Liver (tissue), 9 donors: ENCODE data around the gene VAC14. TPM values are rescaled to one million over a fixed set of nuclear protein-coding genes. Genes with fewer than 3 reads are reported as not detected.

Experiments
- DNase-seq: peaks from one replicate; pipeline ENCODE4 v3.0.0-alpha.2; 2017; ENCODE audit warnings: low spot score
- H3K27ac ChIP-seq, 2 donors: one replicate each; pipeline ENCODE4 v1.7.0; 2013; ENCODE audit warnings: inconsistent platforms in 2 of 2, low read length in 2 of 2, control low read depth in 1 of 2, low read depth in 1 of 2, mild to moderate bottlenecking in 1 of 2
- H3K27me3 ChIP-seq, 4 donors: one replicate each; pipeline versions ENCODE4 v1.6.1 to v1.7.0; 2013; ENCODE audit warnings: low read length in 3 of 4, inconsistent platforms in 1 of 4, mild to moderate bottlenecking in 1 of 4, moderate library complexity in 1 of 4; ENCODE audit not compliant: control insufficient read depth in 4 of 4, insufficient read depth in 4 of 4
- H3K36me3 ChIP-seq, 4 donors: one replicate each; pipeline versions ENCODE4 v1.6.1 to v1.7.0; 2013; ENCODE audit warnings: low read length in 3 of 4, mild to moderate bottlenecking in 3 of 4, low read depth in 1 of 4, moderate library complexity in 1 of 4; ENCODE audit not compliant: control insufficient read depth in 4 of 4, insufficient read depth in 3 of 4
- H3K4me1 ChIP-seq, 4 donors: one replicate each; pipeline versions ENCODE4 v1.6.1 to v1.7.0; 2013; ENCODE audit warnings: low read length in 3 of 4, mild to moderate bottlenecking in 3 of 4, moderate library complexity in 1 of 4; ENCODE audit not compliant: control insufficient read depth in 4 of 4, insufficient read depth in 4 of 4
- H3K4me3 ChIP-seq, 3 donors: one replicate each; pipeline versions ENCODE4 v1.6.1 to v1.7.0; 2013; ENCODE audit warnings: low read length in 3 of 3, control low read depth in 1 of 3, low read depth in 1 of 3, mild to moderate bottlenecking in 1 of 3
- H3K9ac ChIP-seq, 2 donors: one replicate each; pipeline ENCODE4 v1.7.0; 2013; ENCODE audit warnings: low read length in 2 of 2, mild to moderate bottlenecking in 2 of 2, moderate library complexity in 2 of 2, control low read depth in 1 of 2, low read depth in 1 of 2
- H3K9me3 ChIP-seq, 4 donors: one replicate each; pipeline versions ENCODE4 v1.6.1 to v1.7.0; 2013; ENCODE audit warnings: low read length in 3 of 4; ENCODE audit not compliant: control insufficient read depth in 4 of 4
- ATF3 ChIP-seq: IDR thresholded peaks from 2 replicates; pipeline ENCODE4 v1.6.1; 2016; ENCODE audit warnings: antibody characterized with exemption
- CTCF ChIP-seq: fragments of 150-350 bp; IDR thresholded peaks from 2 replicates; pipeline ENCODE4 v1.5.1; 2017; ENCODE audit warnings: improper control_type of control experiment, low read depth, low read length; ENCODE audit not compliant: missing input control
- EGR1 ChIP-seq, 2 donors: IDR thresholded peaks; 2 replicates each; pipeline ENCODE4 v1.6.1; 2016 to 2018; ENCODE audit warnings: antibody characterized with exemption in 2 of 2, low read depth in 2 of 2
- FOXA1 ChIP-seq: IDR thresholded peaks from 2 replicates; pipeline ENCODE4 v1.6.1; 2016; ENCODE audit warnings: antibody characterized with exemption
- FOXA2 ChIP-seq: IDR thresholded peaks from 2 replicates; pipeline ENCODE4 v1.6.1; 2016; ENCODE audit warnings: antibody characterized with exemption
- GABPA ChIP-seq, 2 donors: IDR thresholded peaks in 1 of 2; conservative IDR thresholded peaks in 1 of 2; 2 replicates each; pipeline ENCODE4 v1.6.1; 2016; ENCODE audit warnings: antibody characterized with exemption in 2 of 2, mild to moderate bottlenecking in 1 of 2, moderate library complexity in 1 of 2
- HNF4A ChIP-seq, 2 donors: conservative IDR thresholded peaks; 2 replicates each; pipeline ENCODE4 v1.6.1; 2016; ENCODE audit warnings: antibody characterized with exemption in 2 of 2, mild to moderate bottlenecking in 2 of 2
- HNF4G ChIP-seq: IDR thresholded peaks from 2 replicates; pipeline ENCODE4 v1.6.1; 2016; ENCODE audit warnings: antibody characterized with exemption
- JUND ChIP-seq, 2 donors: IDR thresholded peaks; 2 replicates each; pipeline ENCODE4 v1.6.1; 2016; ENCODE audit warnings: antibody characterized with exemption in 2 of 2
- MAX ChIP-seq: IDR thresholded peaks from 2 replicates; pipeline ENCODE4 v1.6.1; 2016; ENCODE audit warnings: antibody characterized with exemption
- NR2F2 ChIP-seq: IDR thresholded peaks from 2 replicates; pipeline ENCODE4 v1.6.1; 2016; ENCODE audit warnings: antibody characterized with exemption
- RAD21 ChIP-seq, 2 donors: IDR thresholded peaks; 2 replicates each; pipeline ENCODE4 v1.6.1; 2016; ENCODE audit warnings: antibody characterized with exemption in 2 of 2, mild to moderate bottlenecking in 2 of 2
- REST ChIP-seq: IDR thresholded peaks from 2 replicates; pipeline ENCODE4 v1.6.1; 2016; ENCODE audit warnings: antibody characterized with exemption, mild to moderate bottlenecking
- RXRA ChIP-seq, 2 donors: IDR thresholded peaks; 2 replicates each; pipeline ENCODE4 v1.6.1; 2017 to 2018; ENCODE audit warnings: antibody characterized with exemption in 2 of 2, mild to moderate bottlenecking in 1 of 2
- SP1 ChIP-seq: IDR thresholded peaks from 2 replicates; pipeline ENCODE4 v1.6.1; 2018; ENCODE audit warnings: antibody characterized with exemption, mild to moderate bottlenecking
- TAF1 ChIP-seq: conservative IDR thresholded peaks from 2 replicates; pipeline ENCODE4 v1.6.1; 2016; ENCODE audit warnings: antibody characterized with exemption, mild to moderate bottlenecking
- YY1 ChIP-seq: IDR thresholded peaks from 2 replicates; pipeline ENCODE4 v1.6.1; 2016; ENCODE audit warnings: antibody characterized with exemption, mild to moderate bottlenecking
- ZBTB33 ChIP-seq: IDR thresholded peaks from 2 replicates; pipeline ENCODE4 v1.6.1; 2016; ENCODE audit warnings: antibody characterized with exemption
- WGBS: extraction: QIAGEN DNeasy Blood & Tissue Kit; methylation state at CpG from one replicate; pipeline ENCODE4 v1.1.7; 2013; 5-methylcytosine and 5-hydroxymethylcytosine counted together
- polyA plus RNA-seq, 2 donors: library from polyadenylated mRNA; stranded (reverse) in 1 of 2; unstranded in 1 of 2; fragments of 200-250 nt in 1 of 2; fragments of >200 nt in 1 of 2; fragmentation: Nextera tagmentation in 1 of 2; extraction: Ambion mirVana in 1 of 2; gene quantifications; one replicate each; pipeline versions ENCODE4 v1.2.1 to v1.2.3, GENCODE V29; 2013 to 2015
- total RNA-seq, 2 donors: library from RNA; depleted of rRNA; stranded (reverse); fragments of >200 nt; gene quantifications; one replicate each; pipeline ENCODE4 v1.2.3, GENCODE V29; 2014
- donor health status: healthy.
- donor health status: healthy.
- donor health status: healthy.
- donor health status: healthy.
- donor health status: healthy.

The VAC14 gene
- total and polyA plus RNA-seq, 4 donors = 16.7 to 29.8 (median 20.5) TPM

- no peak overlapping the region for H3K4me3 ChIP-seq
- H3K9me3 ChIP-seq = no peaks in the 10 kb centered on the region
- H3K9ac ChIP-seq = no peak overlapping the region
- H3K36me3 ChIP-seq = no peaks in the 10 kb centered on the region
- TF ChIP-seq RAD21 (IDR thresholded peaks at IDR 0.05) = no peak
- TF ChIP-seq SP1 = no peak
- TF ChIP-seq NR2F2 = no peak
- TF ChIP-seq GABPA (IDR thresholded peaks at IDR 0.05 in 1 of 2, conservative IDR thresholded peaks at IDR 0.05 in 1 of 2) = no peak
- no peak for TF ChIP-seq MAX
- TF ChIP-seq TAF1 = no peak
- TF ChIP-seq JUND (IDR thresholded peaks at IDR 0.05) = no peak
- no peak for TF ChIP-seq HNF4A (conservative IDR thresholded peaks at IDR 0.05)
- no peak for TF ChIP-seq EGR1 (IDR thresholded peaks at IDR 0.05; ENCODE audit: low read depth in 2 of 2)
- no peak for TF ChIP-seq RXRA (IDR thresholded peaks at IDR 0.05)
- no peak for TF ChIP-seq YY1
- TF ChIP-seq REST = no peak
- TF ChIP-seq HNF4G = no peak
- TF ChIP-seq ZBTB33 = no peak
- TF ChIP-seq ATF3 = no peak
- TF ChIP-seq FOXA2 = no peak
- no peak for TF ChIP-seq FOXA1
- TF ChIP-seq CTCF = no peak
- H3K27me3 ChIP-seq = no peaks in the 10 kb centered on the region
- peaks cover 7 to 19% (median 18%) of the 10 kb centered on the region in 4 donors for H3K4me1 ChIP-seq
- H3K27ac ChIP-seq = no peak overlapping the region
- 92% methylated on average over 12 of the region's 12 CpGs for WGBS
- DNase-seq = no peak
These were observed 5.6 kb downstream of the VAC14 start for GRCh38 chr16:70795296-70795912.
